DOHH2 (cell line): ENCODE measurements around the gene GOSR2.

ENCODE experiments used
- H3F3A ChIP-seq: fragments of 200-600 bp; sonication (generic), shearing (Covaris generic); 2 replicates; pipeline ENCODE4 v1.6.0; 2016; ENCODE audit warnings: antibody characterized with exemption, mild to moderate bottlenecking; ENCODE audit not compliant: control insufficient read depth, insufficient read depth
- H3K27ac ChIP-seq: fragments of 200-600 bp; sonication (generic); 2 replicates; pipeline ENCODE4 v1.5.1; 2014; ENCODE audit warnings: low read depth, mild to moderate bottlenecking, low read length, moderate library complexity
- H3K27me3 ChIP-seq: fragments of 200-600 bp; sonication (generic); 2 replicates; pipeline ENCODE4 v1.6.1; 2014; ENCODE audit warnings: mild to moderate bottlenecking, low read length, mixed read lengths; ENCODE audit not compliant: control insufficient read depth
- H3K36me3 ChIP-seq: fragments of 200-600 bp; sonication (generic); 2 replicates; pipeline ENCODE4 v1.6.1; 2014; ENCODE audit warnings: mild to moderate bottlenecking, low read length, moderate library complexity, mixed read lengths; ENCODE audit not compliant: control insufficient read depth
- H3K4me1 ChIP-seq: fragments of 200-600 bp; sonication (generic); 2 replicates; pipeline ENCODE4 v1.6.1; 2014; ENCODE audit warnings: mild to moderate bottlenecking, low read length, mixed read lengths; ENCODE audit not compliant: control insufficient read depth
- H3K4me2 ChIP-seq: fragments of 200-600 bp; sonication (generic); 2 replicates; pipeline ENCODE4 v1.6.0; 2014; ENCODE audit warnings: mild to moderate bottlenecking, low read length, moderate library complexity
- H3K4me3 ChIP-seq: fragments of 200-600 bp; sonication (generic); 2 replicates; pipeline ENCODE4 v1.5.1; 2014; ENCODE audit warnings: mild to moderate bottlenecking, low read length, mixed read lengths
- H3K79me2 ChIP-seq: fragments of 200-600 bp; sonication (generic); 2 replicates; pipeline ENCODE4 v1.6.1; 2014; ENCODE audit warnings: mild to moderate bottlenecking, low read length, mixed read lengths; ENCODE audit not compliant: control insufficient read depth
- H3K9me2 ChIP-seq: fragments of 200-600 bp; sonication (generic); replicated peaks from 2 replicates; pipeline ENCODE4 v1.6.1; 2014; ENCODE audit warnings: mild to moderate bottlenecking, low read length, mixed read lengths; ENCODE audit not compliant: control insufficient read depth
- H3K9me3 ChIP-seq: fragments of 200-600 bp; sonication (generic); 2 replicates; pipeline ENCODE4 v1.6.1; 2014; ENCODE audit warnings: antibody characterized with exemption, low read length, mixed read lengths; ENCODE audit not compliant: control insufficient read depth, insufficient read depth
- H4K20me1 ChIP-seq: fragments of 200-600 bp; sonication (generic); 2 replicates; pipeline ENCODE4 v1.6.0; 2014; ENCODE audit warnings: low read depth, mild to moderate bottlenecking, antibody characterized with exemption, low read length, moderate library complexity; ENCODE audit not compliant: control insufficient read depth, insufficient read depth
- EZH2phosphoT487 ChIP-seq: fragments of 200-600 bp; sonication (generic); IDR thresholded peaks from 2 replicates; pipeline ENCODE4 v1.6.1; 2017; ENCODE audit warnings: borderline replicate concordance, mild to moderate bottlenecking, antibody characterized with exemption, low read length, moderate library complexity, mixed read lengths
- TF ChIP-seq, protein P1 (sequence below): fragments of 200-600 bp; sonication (generic); IDR thresholded peaks from one replicate; pipeline ENCODE4 v1.5.1; 2014; ENCODE audit warnings: antibody characterized with exemption, mild to moderate bottlenecking, low read depth, low read length; ENCODE audit not compliant: poor library complexity, severe bottlenecking

The GOSR2 gene

DNA sequence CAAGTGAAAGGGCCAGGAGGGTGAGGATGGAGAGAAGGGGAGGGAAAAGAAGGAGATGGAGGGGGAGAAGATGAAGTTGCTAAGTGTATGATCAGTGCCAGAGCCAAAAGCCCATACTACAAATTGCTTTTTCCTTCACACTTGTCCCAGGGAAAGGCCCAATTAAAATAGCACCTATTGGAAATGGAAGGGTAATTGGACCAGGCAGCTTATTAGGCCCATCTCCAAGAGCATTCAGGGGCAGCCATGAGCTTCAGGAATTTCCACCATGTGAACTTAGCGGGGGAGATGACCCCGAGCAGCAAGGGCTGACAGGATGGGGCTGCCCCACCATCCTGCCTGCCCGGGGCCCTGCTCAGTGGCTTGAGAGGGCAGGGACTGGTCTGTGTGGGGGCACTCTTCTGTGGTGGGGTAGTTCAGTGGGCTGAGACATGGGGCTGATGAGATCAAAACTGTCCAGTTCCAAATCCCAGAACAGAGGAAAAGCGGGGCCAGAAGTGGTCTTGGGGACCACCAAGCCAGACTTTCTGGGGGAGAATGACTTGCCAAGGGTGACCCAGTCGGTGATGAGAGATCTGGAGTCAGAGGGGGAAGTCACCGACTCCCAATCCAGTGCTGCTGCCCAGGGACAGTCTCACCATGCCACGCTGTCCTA lies 27.5 kb downstream of the GOSR2 start:
- H3K4me2 ChIP-seq, result no peak overlapping the region
- TF ChIP-seq, protein P1, sequence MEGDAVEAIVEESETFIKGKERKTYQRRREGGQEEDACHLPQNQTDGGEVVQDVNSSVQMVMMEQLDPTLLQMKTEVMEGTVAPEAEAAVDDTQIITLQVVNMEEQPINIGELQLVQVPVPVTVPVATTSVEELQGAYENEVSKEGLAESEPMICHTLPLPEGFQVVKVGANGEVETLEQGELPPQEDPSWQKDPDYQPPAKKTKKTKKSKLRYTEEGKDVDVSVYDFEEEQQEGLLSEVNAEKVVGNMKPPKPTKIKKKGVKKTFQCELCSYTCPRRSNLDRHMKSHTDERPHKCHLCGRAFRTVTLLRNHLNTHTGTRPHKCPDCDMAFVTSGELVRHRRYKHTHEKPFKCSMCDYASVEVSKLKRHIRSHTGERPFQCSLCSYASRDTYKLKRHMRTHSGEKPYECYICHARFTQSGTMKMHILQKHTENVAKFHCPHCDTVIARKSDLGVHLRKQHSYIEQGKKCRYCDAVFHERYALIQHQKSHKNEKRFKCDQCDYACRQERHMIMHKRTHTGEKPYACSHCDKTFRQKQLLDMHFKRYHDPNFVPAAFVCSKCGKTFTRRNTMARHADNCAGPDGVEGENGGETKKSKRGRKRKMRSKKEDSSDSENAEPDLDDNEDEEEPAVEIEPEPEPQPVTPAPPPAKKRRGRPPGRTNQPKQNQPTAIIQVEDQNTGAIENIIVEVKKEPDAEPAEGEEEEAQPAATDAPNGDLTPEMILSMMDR, result no peak
- TF ChIP-seq EZH2phosphoT487, result no peak
- no peaks in the 10 kb centered on the region for H3F3A ChIP-seq
- peaks cover 3% of the 10 kb centered on the region; the same call in 1 of the 2 replicates for H3K27me3 ChIP-seq
- no peaks in the 10 kb centered on the region for H3K79me2 ChIP-seq
- no peak overlapping the region for H3K27ac ChIP-seq
- H3K36me3 ChIP-seq, result no peaks in the 10 kb centered on the region
- H4K20me1 ChIP-seq, result no peaks in the 10 kb centered on the region
- no peaks in the 10 kb centered on the region for H3K9me2 ChIP-seq
- no peak overlapping the region for H3K4me3 ChIP-seq
- no peaks in the 10 kb centered on the region for H3K9me3 ChIP-seq
- no peaks in the 10 kb centered on the region for H3K4me1 ChIP-seq

DNA sequence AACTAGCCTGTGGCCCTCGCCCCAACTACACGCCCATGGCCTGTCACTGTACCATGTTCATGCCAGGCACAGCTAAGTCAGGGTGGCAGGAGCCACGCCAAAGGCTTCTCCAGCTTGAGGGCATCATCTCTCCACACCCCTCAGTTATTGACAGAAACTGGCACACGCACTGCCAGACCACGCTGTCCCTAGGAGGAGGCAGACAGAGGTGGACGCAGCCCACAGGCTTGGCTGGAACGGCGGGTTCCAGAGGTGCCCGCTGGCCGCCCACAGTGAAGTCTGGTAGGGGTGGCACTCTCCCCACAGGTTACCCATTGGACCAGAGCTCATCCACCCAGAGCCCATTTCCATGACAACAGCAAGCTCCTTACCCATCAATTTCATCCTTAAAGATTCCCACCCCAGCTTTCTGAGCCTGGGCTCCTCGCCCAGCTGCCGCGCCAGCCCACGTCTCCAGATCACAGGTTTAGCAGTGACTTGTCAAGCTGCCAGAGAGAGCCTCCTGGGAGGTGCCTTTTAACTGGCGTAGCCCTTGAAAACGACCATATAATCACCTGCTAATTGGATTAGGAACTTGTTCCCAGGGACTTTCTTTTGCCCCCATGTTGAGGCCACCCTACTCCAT lies 28.1 kb downstream of the GOSR2 start:
- Histone ChIP-seq H3K4me2 (no peak overlapping the region), H3K27me3 (peaks cover 8% of the 10 kb centered on the region), H3K27ac (no peak overlapping the region), H3K9me2 (no peaks in the 10 kb centered on the region; the same call in 1 of the 2 replicates), H4K20me1 (no peaks in the 10 kb centered on the region), H3F3A (no peaks in the 10 kb centered on the region), H3K9me3 (no peaks in the 10 kb centered on the region), H3K79me2 (no peaks in the 10 kb centered on the region), H3K4me1 (no peaks in the 10 kb centered on the region), H3K4me3 (no peak overlapping the region), H3K36me3 (no peaks in the 10 kb centered on the region)
- no peak for TF ChIP-seq EZH2phosphoT487
- TF ChIP-seq, protein P1, result no peak

- H3K27me3 ChIP-seq, result peaks cover 8% of the 10 kb centered on the region
- H3K79me2 ChIP-seq, result no peaks in the 10 kb centered on the region
- H3K4me2 ChIP-seq, result no peak overlapping the region
- TF ChIP-seq EZH2phosphoT487, result no peak
- TF ChIP-seq, protein P1, result no peak
- no peaks in the 10 kb centered on the region for H3K9me3 ChIP-seq
- no peaks in the 10 kb centered on the region for H3K4me1 ChIP-seq
- H3K36me3 ChIP-seq, result no peaks in the 10 kb centered on the region
- no peaks in the 10 kb centered on the region for H3F3A ChIP-seq
- no peak overlapping the region for H3K4me3 ChIP-seq
- no peaks in the 10 kb centered on the region; the same call in 1 of the 2 replicates for H3K9me2 ChIP-seq
- H4K20me1 ChIP-seq, result no peaks in the 10 kb centered on the region
- no peak overlapping the region for H3K27ac ChIP-seq
Measured at GRCh38 chr17:46951706-46952105, 28.7 kb downstream of the GOSR2 start.
